H1 (cell line): ENCODE results near the gene PWP1. TPM values are rescaled to one million over a fixed set of nuclear protein-coding genes. Genes with fewer than 3 reads are reported as not detected.

Experiments used
- CTCF ChIA-PET: fragments of 300-600 bp; sonication (Branson Sonifier 250); formaldehyde crosslinking; loops from one replicate; lab custom pipeline; 2021; ENCODE audit not compliant: partially characterized antibody; lab: Charles Lee
- POLR2A ChIA-PET: fragments of 300-600 bp; sonication (Branson Sonifier 250); formaldehyde crosslinking; loops from one replicate; lab custom pipeline; 2021; ENCODE audit warnings: inconsistent platforms; ENCODE audit not compliant: partially characterized antibody; lab: Charles Lee
- DNase-seq, 2 experiments: peaks; one replicate each; pipeline versions ENCODE4 v3.0.0 to v3.0.0-alpha.2; 2010 to 2022; ENCODE audit warnings: low spot score in 2 of 2, low read depth in 1 of 2, mixed read lengths in 1 of 2
- FAIRE-seq: peaks from 2 replicates; lab custom pipeline; 2011; peaks lifted over from hg19 to GRCh38; lab: Jason Lieb, UNC
- H2AFZ ChIP-seq: 2 replicates; pipeline ENCODE4 v1.8.1; 2012; ENCODE audit warnings: low read length, inconsistent platforms
- H2AK5ac ChIP-seq: 2 replicates; pipeline ENCODE4 v1.6.1; 2013; ENCODE audit warnings: low read depth, low read length
- H2BK120ac ChIP-seq: replicated peaks from 2 replicates; pipeline ENCODE3; 2013; ENCODE audit warnings: low read depth, low read length, inconsistent platforms
- H2BK12ac ChIP-seq: 2 replicates; pipeline ENCODE4 v1.6.1; 2013; ENCODE audit warnings: low read depth, low read length
- H2BK15ac ChIP-seq: 2 replicates; pipeline ENCODE4 v1.6.1; 2013; ENCODE audit warnings: low read length
- H2BK20ac ChIP-seq: 2 replicates; pipeline ENCODE4 v1.6.1; 2013; ENCODE audit warnings: low read length
- H2BK5ac ChIP-seq: 2 replicates; pipeline ENCODE4 v1.6.1; 2013; ENCODE audit warnings: low read depth, low read length
- H3K14ac ChIP-seq: 2 replicates; pipeline ENCODE4 v1.6.1; 2013; ENCODE audit warnings: inconsistent platforms; ENCODE audit not compliant: insufficient read length
- H3K18ac ChIP-seq: 2 replicates; pipeline ENCODE4 v1.6.1; 2013; ENCODE audit warnings: low read length; ENCODE audit errors: extremely low read depth
- H3K23ac ChIP-seq: 2 replicates; pipeline ENCODE4 v1.6.1; 2013; ENCODE audit warnings: inconsistent platforms; ENCODE audit not compliant: insufficient read length
- H3K23me2 ChIP-seq: 2 replicates; pipeline ENCODE4 v1.6.1; 2013; ENCODE audit warnings: low read depth, low read length
- H3K27ac ChIP-seq: 2 replicates; pipeline ENCODE4 v1.6.1; 2011; ENCODE audit warnings: low read depth, low read length, inconsistent platforms
- H3K27me3 ChIP-seq, 4 experiments: replicated peaks in 1 of 4; 1 replicate in 1 of 4; 2 replicates in 3 of 4; pipeline versions ENCODE4 v1.6.1 to v1.8.1; 2011 to 2013; ENCODE audit warnings: low read length in 3 of 4, mild to moderate bottlenecking in 3 of 4, inconsistent platforms in 2 of 4, mixed read lengths in 2 of 4, moderate library complexity in 1 of 4; ENCODE audit not compliant: control insufficient read depth in 3 of 4, insufficient read depth in 3 of 4; ENCODE audit errors: extremely low read depth in 1 of 4
- H3K36me3 ChIP-seq, 4 experiments: 2 replicates each; pipeline versions ENCODE4 v1.6.1 to v1.8.1; 2011 to 2013; ENCODE audit warnings: mild to moderate bottlenecking in 4 of 4, low read length in 3 of 4, moderate library complexity in 2 of 4, control low read depth in 1 of 4, inconsistent platforms in 1 of 4; ENCODE audit not compliant: insufficient read depth in 4 of 4, control insufficient read depth in 2 of 4
- H3K4ac ChIP-seq: replicated peaks from 2 replicates; pipeline ENCODE3; 2013; ENCODE audit warnings: low read length, low read depth, mixed read lengths, inconsistent platforms; ENCODE audit not compliant: insufficient read length
- H3K4me1 ChIP-seq, 4 experiments: replicated peaks in 1 of 4; 1 replicate in 1 of 4; 2 replicates in 3 of 4; pipeline versions ENCODE4 v1.6.1 to v1.8.1; 2011 to 2013; ENCODE audit warnings: low read length in 3 of 4, inconsistent platforms in 2 of 4, mixed read lengths in 1 of 4; ENCODE audit not compliant: insufficient read depth in 4 of 4, control insufficient read depth in 3 of 4
- H3K4me2 ChIP-seq, 2 experiments: 2 replicates each; pipeline versions ENCODE4 v1.6.1 to v1.8.1; 2011 to 2013; ENCODE audit warnings: low read depth in 2 of 2, low read length in 2 of 2, control low read depth in 1 of 2, inconsistent platforms in 1 of 2, mild to moderate bottlenecking in 1 of 2; ENCODE audit not compliant: insufficient read depth in 1 of 2
- H3K4me3 ChIP-seq, 4 experiments: fragments of 200-600, 300-600 bp in 1 of 4; sonication (generic), shearing (Covaris generic), sonication (Bioruptor Twin) in 1 of 4; 2 replicates each; pipeline versions ENCODE4 v1.5.1 to v1.8.1; 2011 to 2016; ENCODE audit warnings: low read length in 4 of 4, low read depth in 3 of 4, control low read depth in 2 of 4, inconsistent platforms in 2 of 4, mild to moderate bottlenecking in 2 of 4, mixed read lengths in 1 of 4, moderate library complexity in 1 of 4; ENCODE audit not compliant: insufficient read depth in 2 of 4; ENCODE audit errors: extremely low read depth in 1 of 4
- H3K56ac ChIP-seq: replicated peaks from 2 replicates; pipeline ENCODE3; 2013; ENCODE audit warnings: low read depth, mild to moderate bottlenecking, mixed read lengths, low read length, inconsistent platforms; ENCODE audit not compliant: insufficient read length
- H3K79me1 ChIP-seq: 2 replicates; pipeline ENCODE4 v1.6.1; 2013; ENCODE audit warnings: low read depth, low read length, control low read depth
- H3K79me2 ChIP-seq, 2 experiments: 2 replicates each; pipeline versions ENCODE4 v1.6.1 to v1.8.1; 2012 to 2013; ENCODE audit warnings: low read length in 2 of 2, mild to moderate bottlenecking in 2 of 2, inconsistent platforms in 1 of 2; ENCODE audit not compliant: insufficient read depth in 2 of 2, control insufficient read depth in 1 of 2
- H3K9ac ChIP-seq, 4 experiments: replicated peaks in 1 of 4; 1 replicate in 1 of 4; 2 replicates in 3 of 4; pipeline versions ENCODE4 v1.6.1 to v1.8.1; 2011 to 2013; ENCODE audit warnings: low read depth in 3 of 4, low read length in 3 of 4, control low read depth in 2 of 4, mild to moderate bottlenecking in 2 of 4, moderate library complexity in 2 of 4, inconsistent platforms in 1 of 4; ENCODE audit errors: extremely low read depth in 1 of 4
- H3K9me3 ChIP-seq, 2 experiments: 2 replicates each; pipeline versions ENCODE4 v1.6.1 to v1.8.1; 2012 to 2013; ENCODE audit warnings: mild to moderate bottlenecking in 2 of 2, moderate library complexity in 2 of 2, control low read depth in 1 of 2, inconsistent platforms in 1 of 2, low read depth in 1 of 2, low read length in 1 of 2, mixed read lengths in 1 of 2; ENCODE audit not compliant: insufficient read depth in 2 of 2
- H4K20me1 ChIP-seq, 2 experiments: replicated peaks in 1 of 2; 2 replicates each; pipeline versions ENCODE3 to v1.8.1; 2011 to 2013; ENCODE audit warnings: inconsistent platforms in 2 of 2, low read length in 2 of 2, mild to moderate bottlenecking in 1 of 2; ENCODE audit not compliant: insufficient read depth in 2 of 2, control insufficient read depth in 1 of 2
- H4K5ac ChIP-seq: 2 replicates; pipeline ENCODE4 v1.6.1; 2013; ENCODE audit warnings: low read length, low read depth, mixed read lengths, inconsistent platforms; ENCODE audit not compliant: insufficient read length
- H4K8ac ChIP-seq: 2 replicates; pipeline ENCODE4 v1.8.0; 2013; ENCODE audit warnings: mild to moderate bottlenecking, moderate library complexity, low read length, inconsistent platforms; ENCODE audit not compliant: insufficient read depth; ENCODE audit errors: extremely low read depth
- H4K91ac ChIP-seq: replicated peaks from 2 replicates; pipeline ENCODE3; 2013; ENCODE audit warnings: low read length, mixed read lengths, inconsistent platforms; ENCODE audit not compliant: insufficient read length
- ASH2L ChIP-seq: fragments of 200-600, 300-600 bp; sonication (generic); IDR thresholded peaks from one replicate; pipeline ENCODE4 v1.7.1; 2017; ENCODE audit warnings: low read length
- BACH1 ChIP-seq: IDR thresholded peaks from 2 replicates; pipeline ENCODE4 v1.6.1; 2012; ENCODE audit warnings: low read length, improper control_type of control experiment
- CBX5 ChIP-seq: fragments of 300-800, 300-1000 bp; sonication (generic); IDR thresholded peaks from 2 replicates; pipeline ENCODE4 v1.7.1; 2016; ENCODE audit warnings: antibody characterized with exemption, low read length, low read depth
- FOSL1 ChIP-seq: IDR thresholded peaks from 2 replicates; pipeline ENCODE4 v1.6.1; 2011; ENCODE audit warnings: mild to moderate bottlenecking, low read depth, low read length, moderate library complexity; ENCODE audit not compliant: insufficient read depth
- JUND ChIP-seq: IDR thresholded peaks from 2 replicates; pipeline ENCODE4 v1.6.1; 2011; ENCODE audit warnings: mild to moderate bottlenecking, improper control_type of control experiment, low read length
- KDM5A ChIP-seq: fragments of 200-600 bp; IDR thresholded peaks from 2 replicates; pipeline ENCODE4 v1.7.1; 2012; ENCODE audit warnings: mild to moderate bottlenecking, low read length, inconsistent platforms, mixed read lengths
- NANOG ChIP-seq: IDR thresholded peaks from 2 replicates; pipeline ENCODE4 v1.6.1; 2011; ENCODE audit warnings: low read length, low read depth, mild to moderate bottlenecking, inconsistent platforms; ENCODE audit not compliant: insufficient read depth, poor library complexity, severe bottlenecking
- PHF8 ChIP-seq: fragments of 200-600 bp; sonication (generic); conservative IDR thresholded peaks from 2 replicates; pipeline ENCODE4 v1.7.1; 2012; ENCODE audit warnings: low read depth, mild to moderate bottlenecking, inconsistent platforms, low read length, moderate library complexity
- RAD21 ChIP-seq, 2 experiments: IDR thresholded peaks in 1 of 2; conservative IDR thresholded peaks in 1 of 2; 2 replicates each; pipeline ENCODE4 v1.6.1; 2011; ENCODE audit warnings: low read depth in 2 of 2, low read length in 2 of 2, improper control_type of control experiment in 1 of 2, inconsistent platforms in 1 of 2, mild to moderate bottlenecking in 1 of 2, moderate library complexity in 1 of 2
- RXRA ChIP-seq: IDR thresholded peaks from 2 replicates; pipeline ENCODE4 v1.6.1; 2011; ENCODE audit warnings: low read depth, mild to moderate bottlenecking, low read length, moderate library complexity; ENCODE audit not compliant: insufficient read depth
- SUZ12 ChIP-seq: fragments of 200-600 bp; sonication (generic); IDR thresholded peaks from 2 replicates; pipeline ENCODE4 v1.6.1; 2012; ENCODE audit warnings: mild to moderate bottlenecking, inconsistent platforms, low read length, moderate library complexity, mixed read lengths
- WGBS, 2 experiments: shearing (Covaris generic) in 1 of 2; methylation state at CpG; one replicate each; pipeline versions ENCODE4 v1.1.6 to v1.1.7; 2013 to 2015; ENCODE audit warnings: low lambda C conversion rate in 2 of 2, mixed read lengths in 2 of 2, inconsistent platforms in 1 of 2, low coverage in 1 of 2, missing lambda C conversion rate in 1 of 2; ENCODE audit not compliant: insufficient replicate concordance in 2 of 2, insufficient coverage in 1 of 2, insufficient read length in 1 of 2; ENCODE audit errors: extremely low coverage in 1 of 2, missing lambda C conversion rate in 1 of 2; 5-methylcytosine and 5-hydroxymethylcytosine counted together
- polyA plus RNA-seq, 7 experiments: library from polyadenylated mRNA; depleted of rRNA in 3 of 7; stranded (reverse) in 5 of 7; unstranded in 2 of 7; fragments of >200 nt in 5 of 7; fragments of 200-250 nt in 2 of 7; gene quantifications; 1 replicate in 5 of 7; 2 replicates in 1 of 7; 4 replicates in 1 of 7; pipeline versions ENCODE4 v1.2.1 to v1.2.3, GENCODE V29; 2011 to 2013; ENCODE audit warnings: missing spikeins in 2 of 7, mixed read lengths in 2 of 7
- total RNA-seq: library from RNA; stranded (reverse); fragmentation: NEBNext Ultra II Directional; extraction: Animal tissue kit (Norgen Biotek cat#: 25700); gene quantifications from 2 replicates; pipeline ENCODE4 v1.2.1, GENCODE V29; 2021

Gene PWP1
- total and polyA plus RNA-seq, 2 of the 8 experiments (the other 6 are each of a cell fraction or from before 2014, with no cell fraction given), result 57.8 to 78.5 TPM

- Histone ChIP-seq H2BK12ac (no peak overlapping the region), H4K91ac (no peak overlapping the region)
These were observed 33.0 kb downstream of the PWP1 start for GRCh38 chr12:107718606-107719005.

More at GRCh38 chr12:107718606-107719005, 33.0 kb downstream of the PWP1 start:
- WGBS, 2 experiments, result 100% methylated on average over 1 of the region's 1 CpG; no CpG with 5 or more reads in 1 of the 2 experiments
- H2BK5ac ChIP-seq, result no peak overlapping the region
- H3K79me2 ChIP-seq, result no peaks in the 10 kb centered on the region
- no peaks in the 10 kb centered on the region for H3K9me3 ChIP-seq
- no peak overlapping the region for H3K4me2 ChIP-seq
- H4K5ac ChIP-seq, result no peak overlapping the region
- no peak overlapping the region for H3K4me3 ChIP-seq
- peaks cover 0 to 9% (median 3%) of the 10 kb centered on the region in 4 experiments; a peak in 5 of 8 replicates for H3K36me3 ChIP-seq
- no peak overlapping the region for H4K8ac ChIP-seq
- no peak overlapping the region for H2AK5ac ChIP-seq
- H3K56ac ChIP-seq, result no peak overlapping the region
- H3K27me3 ChIP-seq, result no peaks in the 10 kb centered on the region
- H3K4ac ChIP-seq, result no peak overlapping the region
- no peak overlapping the region for H2AFZ ChIP-seq
- H2BK120ac ChIP-seq, result no peak overlapping the region
- no peaks in the 10 kb centered on the region for H3K23me2 ChIP-seq
- H3K18ac ChIP-seq, result no peak overlapping the region
- H2BK15ac ChIP-seq, result no peak overlapping the region
- FAIRE-seq (no peak), DNase-seq (no peak)
- CTCF ChIA-PET, result interaction anchor here (1.1 kb wide), 2 partner anchors 43 to 163 kb away, joined by 3 to 5 read pairs; no protein-coding TSS in a partner anchor
- H3K23ac ChIP-seq, result no peak overlapping the region
- H4K20me1 ChIP-seq, result no peaks in the 10 kb centered on the region
- no peak overlapping the region for H3K27ac ChIP-seq
- H3K9ac ChIP-seq, result no peak overlapping the region
- H2BK20ac ChIP-seq, result no peak overlapping the region
- H3K14ac ChIP-seq, result no peak overlapping the region
- H3K4me1 ChIP-seq, result no peaks in the 10 kb centered on the region
- no peak for TF ChIP-seq CBX5
- TF ChIP-seq ASH2L, result no peak
- no peak for TF ChIP-seq KDM5A
- no peak for TF ChIP-seq NANOG
- TF ChIP-seq PHF8, result no peak
- TF ChIP-seq RXRA, result no peak
- TF ChIP-seq RAD21 (IDR thresholded peaks at IDR 0.05 in 1 of 2, conservative IDR thresholded peaks at IDR 0.05 in 1 of 2; ENCODE audit: low read depth in 2 of 2, low read length in 2 of 2), result no peak
- no peak for TF ChIP-seq JUND
- no peak for TF ChIP-seq BACH1
- TF ChIP-seq FOSL1, result no peak
- no peak for TF ChIP-seq SUZ12
- POLR2A ChIA-PET, result interaction anchor here (1.8 kb wide), 1 partner anchor 15 kb away, joined by 6 read pairs; no protein-coding TSS in a partner anchor
- no peaks in the 10 kb centered on the region for H3K79me1 ChIP-seq
